ENCODE measurements around the gene COL9A1.

Gene COL9A1

GRCh38 chr6:70257768-70258273, 45.1 kb downstream of the COL9A1 start:
- no peak for TF ChIP-seq EZH2 (optimal IDR thresholded peaks at IDR 0.05; ENCODE audit: low read depth, low read length)
- TF ChIP-seq CTCF (IDR thresholded peaks at IDR 0.05; ENCODE audit: low read length): no peak
- TF ChIP-seq EZH2phosphoT487 (IDR thresholded peaks at IDR 0.05; ENCODE audit: low read length): no peak
- Histone ChIP-seq H3K36me3 (replicated peaks; ENCODE audit: insufficient read depth, low read length) (no peaks in the 10 kb centered on the region), H3K4me1 (ENCODE audit: low read length) (no peaks in the 10 kb centered on the region), H3K9ac (ENCODE audit: low read length) (no peak overlapping the region), H3K79me2 (ENCODE audit: low read length) (no peaks in the 10 kb centered on the region), H3K27ac (ENCODE audit: low read length) (no peak overlapping the region), H3K9me2 (replicated peaks; ENCODE audit: insufficient read depth, low read length) (no peaks in the 10 kb centered on the region), H3K9me3 (replicated peaks; ENCODE audit: insufficient read depth, low read length) (no peaks in the 10 kb centered on the region), H3K27me3 (replicated peaks; ENCODE audit: insufficient read depth, low read length) (no peaks in the 10 kb centered on the region), H3F3A (ENCODE audit: insufficient read depth, low read length) (no peaks in the 10 kb centered on the region), H4K20me1 (ENCODE audit: insufficient read depth, low read length) (no peaks in the 10 kb centered on the region), H3K4me2 (ENCODE audit: low read depth, low read length) (no peak overlapping the region), H3K4me3 (ENCODE audit: low read length) (no peak overlapping the region), H2AFZ (ENCODE audit: low read length) (no peak overlapping the region)
- no peak for DNase-seq

- TF ChIP-seq EZH2 (optimal IDR thresholded peaks at IDR 0.05; ENCODE audit: low read depth, low read length) (no peak), EZH2phosphoT487 (IDR thresholded peaks at IDR 0.05; ENCODE audit: low read length) (no peak), CTCF (IDR thresholded peaks at IDR 0.05; ENCODE audit: low read length) (no peak)
- Histone ChIP-seq H4K20me1 (ENCODE audit: insufficient read depth, low read length) (no peaks in the 10 kb centered on the region), H3F3A (ENCODE audit: insufficient read depth, low read length) (no peaks in the 10 kb centered on the region), H2AFZ (ENCODE audit: low read length) (no peak overlapping the region), H3K27ac (ENCODE audit: low read length) (no peak overlapping the region), H3K9me3 (replicated peaks; ENCODE audit: insufficient read depth, low read length) (no peaks in the 10 kb centered on the region), H3K9me2 (replicated peaks; ENCODE audit: insufficient read depth, low read length) (no peaks in the 10 kb centered on the region), H3K36me3 (replicated peaks; ENCODE audit: insufficient read depth, low read length) (no peaks in the 10 kb centered on the region), H3K4me1 (ENCODE audit: low read length) (no peaks in the 10 kb centered on the region), H3K79me2 (ENCODE audit: low read length) (no peaks in the 10 kb centered on the region), H3K4me2 (ENCODE audit: low read depth, low read length) (no peak overlapping the region), H3K9ac (ENCODE audit: low read length) (no peak overlapping the region), H3K4me3 (ENCODE audit: low read length) (no peak overlapping the region), H3K27me3 (replicated peaks; ENCODE audit: insufficient read depth, low read length) (no peaks in the 10 kb centered on the region)
- DNase-seq: no peak
Observed at GRCh38 chr6:70254784-70255183, 48.1 kb downstream of the COL9A1 start.

GRCh38 chr6:70253923-70254322, 49.0 kb downstream of the COL9A1 start:
- H3K36me3 ChIP-seq (replicated peaks; ENCODE audit: insufficient read depth, low read length): no peaks in the 10 kb centered on the region
- H3K4me1 ChIP-seq (ENCODE audit: low read length): no peaks in the 10 kb centered on the region
- H3K4me3 ChIP-seq (ENCODE audit: low read length): no peak overlapping the region
- no peaks in the 10 kb centered on the region for H3K9me2 ChIP-seq (replicated peaks; ENCODE audit: insufficient read depth, low read length)
- no peak for DNase-seq
- no peak overlapping the region for H2AFZ ChIP-seq (ENCODE audit: low read length)
- H3K27ac ChIP-seq (ENCODE audit: low read length): no peak overlapping the region
- no peaks in the 10 kb centered on the region for H4K20me1 ChIP-seq (ENCODE audit: insufficient read depth, low read length)
- H3K79me2 ChIP-seq (ENCODE audit: low read length): no peaks in the 10 kb centered on the region
- TF ChIP-seq EZH2 (optimal IDR thresholded peaks at IDR 0.05; ENCODE audit: low read depth, low read length): no peak
- TF ChIP-seq EZH2phosphoT487 (IDR thresholded peaks at IDR 0.05; ENCODE audit: low read length): no peak
- TF ChIP-seq CTCF (IDR thresholded peaks at IDR 0.05; ENCODE audit: low read length): no peak
- H3K27me3 ChIP-seq (replicated peaks; ENCODE audit: insufficient read depth, low read length): no peaks in the 10 kb centered on the region
- H3K9ac ChIP-seq (ENCODE audit: low read length): no peak overlapping the region
- no peaks in the 10 kb centered on the region for H3F3A ChIP-seq (ENCODE audit: insufficient read depth, low read length)
- no peak overlapping the region for H3K4me2 ChIP-seq (ENCODE audit: low read depth, low read length)
- no peaks in the 10 kb centered on the region for H3K9me3 ChIP-seq (replicated peaks; ENCODE audit: insufficient read depth, low read length)
